Measurements from ENCODE around the gene VEGFB.

VEGFB gene

GRCh38 chr11:64230171-64230984 lies 4.0 kb upstream of the VEGFB start, which contains the start of gene DNAJC4:
Gene DNAJC4 (plus strand): TSS chr11:64230548. CDS start chr11:64230855, 307 bp downstream.
- peak; percentile 72 to 77 for DNase-seq (ENCODE audit: extremely low read depth in 1 of 2, low read depth in 1 of 2)

- DNase-seq (ENCODE audit: extremely low read depth in 1 of 2, low read depth in 1 of 2) = no peak
These were observed 3.4 kb upstream of the VEGFB start for GRCh38 chr11:64230985-64231365.

- DNase-seq (ENCODE audit: extremely low read depth in 1 of 2, low read depth in 1 of 2) = no peak
These were observed 2.8 kb upstream of the VEGFB start for GRCh38 chr11:64231546-64231945.

- DNase-seq (ENCODE audit: extremely low read depth in 1 of 2, low read depth in 1 of 2) = no peak
These were observed 2.0 kb upstream of the VEGFB start for GRCh38 chr11:64232182-64232966.

- no peak for DNase-seq (ENCODE audit: extremely low read depth in 1 of 2, low read depth in 1 of 2)
These were observed 1.4 kb upstream of the VEGFB start for GRCh38 chr11:64232967-64233315.

GRCh38 chr11:64234647-64235379 lies 429 bp downstream of the VEGFB start:
- DNase-seq (ENCODE audit: extremely low read depth in 1 of 2, low read depth in 1 of 2) = peak in 1 of 2 donors; percentile 40

- DNase-seq (ENCODE audit: extremely low read depth in 1 of 2, low read depth in 1 of 2) = no peak
These were observed 1.2 kb downstream of the VEGFB start for GRCh38 chr11:64235437-64236161.

- DNase-seq (ENCODE audit: extremely low read depth in 1 of 2, low read depth in 1 of 2) = no peak
These were observed 3.1 kb downstream of the VEGFB start for GRCh38 chr11:64237484-64237951.

GRCh38 chr11:64238076-64238475 lies 3.7 kb downstream of the VEGFB start:
- DNase-seq (ENCODE audit: extremely low read depth in 1 of 2, low read depth in 1 of 2) = no peak

- no peak for DNase-seq (ENCODE audit: extremely low read depth in 1 of 2, low read depth in 1 of 2)
These were observed 4.6 kb downstream of the VEGFB start for GRCh38 chr11:64238999-64239398.

- no peak for DNase-seq (ENCODE audit: extremely low read depth in 1 of 2, low read depth in 1 of 2)
These were observed 5.5 kb downstream of the VEGFB start for GRCh38 chr11:64239662-64240434.

- peak; percentile 92 to 97 for DNase-seq (ENCODE audit: extremely low read depth in 1 of 2, low read depth in 1 of 2)
These were observed 6.3 kb downstream of the VEGFB start, which contains the start of gene FKBP2 for GRCh38 chr11:64240435-64241240. Gene FKBP2 (plus strand): TSS chr11:64241095. CDS start chr11:64242388, 1,293 bp downstream.

- no peak for DNase-seq (ENCODE audit: extremely low read depth in 1 of 2, low read depth in 1 of 2)
These were observed 6.8 kb downstream of the VEGFB start for GRCh38 chr11:64241241-64241490.

GRCh38 chr11:64241491-64242374 lies 7.3 kb downstream of the VEGFB start:
- peak; percentile 99 for DNase-seq (ENCODE audit: extremely low read depth in 1 of 2, low read depth in 1 of 2)

GRCh38 chr11:64243236-64243854 lies 9.0 kb downstream of the VEGFB start:
- no peak for DNase-seq (ENCODE audit: extremely low read depth in 1 of 2, low read depth in 1 of 2)

- no peak for DNase-seq (ENCODE audit: extremely low read depth in 1 of 2, low read depth in 1 of 2)
These were observed 9.7 kb downstream of the VEGFB start for GRCh38 chr11:64244107-64244506.

GRCh38 chr11:64244966-64245365 lies 10.6 kb downstream of the VEGFB start:
- DNase-seq (ENCODE audit: extremely low read depth in 1 of 2, low read depth in 1 of 2) = no peak

GRCh38 chr11:64245401-64245796 lies 11.0 kb downstream of the VEGFB start:
- DNase-seq (ENCODE audit: extremely low read depth in 1 of 2, low read depth in 1 of 2) = peak in 1 of 2 donors; percentile 32
